Astrocyte of the spinal cord (primary cell): ENCODE data around the gene SOX2.

Experiments
- DNase-seq: peaks from one replicate; pipeline ENCODE4 v3.0.0; 2011; ENCODE audit warnings: low read depth, low spot score
- H3K4me3 ChIP-seq: 2 replicates; pipeline ENCODE4 v1.5.1; 2011; ENCODE audit warnings: low read depth, mild to moderate bottlenecking, low read length, moderate library complexity
- CTCF ChIP-seq: IDR thresholded peaks from 2 replicates; pipeline ENCODE4 v1.5.1; 2012; ENCODE audit warnings: low read depth, mild to moderate bottlenecking, low read length, inconsistent platforms
- in situ Hi-C: cut with HindIII; loops from 2 replicates; pipeline ENCODE4 v1.10.0; 2017; ENCODE audit warnings: low sequenced_read_pairs

SOX2 gene

GRCh38 chr3:181711325-181712135 lies at the start of gene SOX2:
TSS of gene SOX2 (plus strand) at chr3:181711925. CDS start at chr3:181712361, 436 bp downstream.
- peak within 1 kb of the TSS; percentile 58 for H3K4me3 ChIP-seq
- no peak for TF ChIP-seq CTCF
- peak; percentile 94 for DNase-seq
- in situ Hi-C loops: no loop called here

- in situ Hi-C loops: no loop called here
- no peak overlapping the region for H3K4me3 ChIP-seq
- TF ChIP-seq CTCF: no peak
- no peak for DNase-seq
These were observed 28.2 kb upstream of the SOX2 start for GRCh38 chr3:181683563-181683962.

- H3K4me3 ChIP-seq: no peak overlapping the region
- no peak for TF ChIP-seq CTCF
- no peak for DNase-seq
- in situ Hi-C loops: no loop called here
These were observed 24.5 kb upstream of the SOX2 start for GRCh38 chr3:181687190-181687589.

GRCh38 chr3:181687731-181688130 lies 24.0 kb upstream of the SOX2 start:
- H3K4me3 ChIP-seq: no peak overlapping the region
- no peak for DNase-seq
- in situ Hi-C loops: no loop called here
- TF ChIP-seq CTCF: no peak

- no peak overlapping the region for H3K4me3 ChIP-seq
- in situ Hi-C loops: no loop called here
- DNase-seq: no peak
- no peak for TF ChIP-seq CTCF
These were observed 22.2 kb upstream of the SOX2 start for GRCh38 chr3:181689546-181689945.

- no peak overlapping the region for H3K4me3 ChIP-seq
- TF ChIP-seq CTCF: no peak
- in situ Hi-C loops: no loop called here
- DNase-seq: no peak
These were observed 21.0 kb upstream of the SOX2 start for GRCh38 chr3:181690769-181691168.
